AG04450 (cell line): Measurements from ENCODE around the gene SGMS1. TPM values are rescaled to one million over a fixed set of nuclear protein-coding genes. Genes with fewer than 3 reads are reported as not detected.
"Not testable (repeated sequence)": the region's sequence is repeated elsewhere in the genome, so short reads cannot be mapped to it uniquely, and the experiment has no call there.

Experiments used
- CTCF ChIA-PET: fragments of 300-600, 350-600 bp; formaldehyde crosslinking; extraction: SDS; loops from one replicate; lab custom pipeline; 2022; ENCODE audit warnings: antibody characterized with exemption, inconsistent platforms; lab: Charles Lee
- POLR2A ChIA-PET: fragments of 350-600 bp; formaldehyde crosslinking; extraction: SDS; loops from one replicate; lab custom pipeline; 2021; ENCODE audit warnings: antibody characterized with exemption, inconsistent platforms; lab: Yijun Ruan, JAX
- DNase-seq: peaks from one replicate; pipeline ENCODE4 v3.0.0-alpha.2; 2011; ENCODE audit warnings: low read depth, low spot score
- H3K27ac ChIP-seq: one replicate; pipeline ENCODE4 v1.5.1; 2012; ENCODE audit warnings: low read depth, low read length, control low read depth
- H3K27me3 ChIP-seq: one replicate; pipeline ENCODE4 v1.6.0; 2012; ENCODE audit warnings: low read length; ENCODE audit not compliant: control insufficient read depth, insufficient read depth
- H3K4me3 ChIP-seq: 2 replicates; pipeline ENCODE4 v1.5.1; 2011; ENCODE audit warnings: mild to moderate bottlenecking, low read depth, low read length, control low read depth
- H3K9me3 ChIP-seq: 2 replicates; pipeline ENCODE4 v1.5.1; 2012; ENCODE audit warnings: low read length; ENCODE audit not compliant: control insufficient read depth, insufficient read depth
- CTCF ChIP-seq: IDR thresholded peaks from 2 replicates; pipeline ENCODE4 v1.5.1; 2011; ENCODE audit warnings: low read depth, low read length, control low read depth, inconsistent platforms
- polyA plus RNA-seq: library from polyadenylated mRNA; depleted of rRNA; stranded (reverse); fragments of >200 nt; gene quantifications from 2 replicates; pipeline ENCODE4 v1.2.3, GENCODE V29; 2011

SGMS1 gene
- polyA plus RNA-seq, 1 experiment: 17.7 TPM

- DNase-seq: no peak
- TF ChIP-seq CTCF: no peak
- Histone ChIP-seq H3K27ac (no peak overlapping the region), H3K4me3 (no peak overlapping the region), H3K27me3 (no peaks in the 10 kb centered on the region), H3K9me3 (no peaks in the 10 kb centered on the region)
- ChIA-PET POLR2A (no interaction called here), CTCF (no interaction called here)
Measured at GRCh38 chr10:50501478-50501877, 122.3 kb downstream of the SGMS1 start.

GRCh38 chr10:50498465-50498864 lies 125.3 kb downstream of the SGMS1 start:
- Histone ChIP-seq H3K9me3 (no peaks in the 10 kb centered on the region), H3K4me3 (no peak overlapping the region), H3K27ac (no peak overlapping the region), H3K27me3 (no peaks in the 10 kb centered on the region)
- POLR2A ChIA-PET: no interaction called here
- DNase-seq: no peak
- CTCF ChIA-PET: no interaction called here
- TF ChIP-seq CTCF: no peak

- TF ChIP-seq CTCF: no peak
- H3K4me3 ChIP-seq: no peak overlapping the region
- no peaks in the 10 kb centered on the region for H3K27me3 ChIP-seq
- H3K27ac ChIP-seq: peak overlapping the region; percentile 11
- ChIA-PET CTCF (no interaction called here), POLR2A (no interaction called here)
- no peak for DNase-seq
- no peaks in the 10 kb centered on the region for H3K9me3 ChIP-seq
Measured at GRCh38 chr10:50497758-50498157, 126.0 kb downstream of the SGMS1 start.

- no peak for DNase-seq
- Histone ChIP-seq H3K27me3 (no peaks in the 10 kb centered on the region), H3K9me3 (no peaks in the 10 kb centered on the region), H3K4me3 (no peak overlapping the region), H3K27ac (no peak overlapping the region)
- no peak for TF ChIP-seq CTCF
- CTCF ChIA-PET: no interaction called here
- POLR2A ChIA-PET: no interaction called here
Measured at GRCh38 chr10:50496228-50496627, 127.5 kb downstream of the SGMS1 start.

DNA sequence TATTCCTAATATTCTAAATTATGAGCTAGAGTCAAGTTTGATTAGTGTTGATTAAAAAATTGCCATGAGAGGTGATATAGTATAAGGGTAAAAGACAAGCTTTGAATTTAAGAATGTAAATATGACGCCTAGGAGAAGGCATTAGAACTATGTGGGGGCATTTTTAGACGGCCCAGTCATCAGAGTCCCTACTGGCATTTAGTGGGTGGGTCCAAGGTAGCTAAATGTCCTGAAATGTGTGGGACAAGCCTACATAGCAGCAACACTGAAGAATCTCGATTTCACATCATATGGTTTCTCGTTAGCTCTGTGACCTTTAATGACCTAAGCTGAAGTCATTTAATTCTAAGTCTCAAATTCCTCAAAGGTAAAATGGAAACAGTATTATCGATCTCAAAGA lies 133.5 kb downstream of the SGMS1 start:
- TF ChIP-seq CTCF: no peak
- no peaks in the 10 kb centered on the region for H3K27me3 ChIP-seq
- no peak overlapping the region for H3K27ac ChIP-seq
- DNase-seq: no peak
- no peak overlapping the region for H3K4me3 ChIP-seq
- ChIA-PET POLR2A (no interaction called here), CTCF (interaction anchor here (0.6 kb wide), 1 partner anchor 36 kb away, joined by 4 read pairs; no protein-coding TSS in a partner anchor)
- H3K9me3 ChIP-seq: no peaks in the 10 kb centered on the region

DNA sequence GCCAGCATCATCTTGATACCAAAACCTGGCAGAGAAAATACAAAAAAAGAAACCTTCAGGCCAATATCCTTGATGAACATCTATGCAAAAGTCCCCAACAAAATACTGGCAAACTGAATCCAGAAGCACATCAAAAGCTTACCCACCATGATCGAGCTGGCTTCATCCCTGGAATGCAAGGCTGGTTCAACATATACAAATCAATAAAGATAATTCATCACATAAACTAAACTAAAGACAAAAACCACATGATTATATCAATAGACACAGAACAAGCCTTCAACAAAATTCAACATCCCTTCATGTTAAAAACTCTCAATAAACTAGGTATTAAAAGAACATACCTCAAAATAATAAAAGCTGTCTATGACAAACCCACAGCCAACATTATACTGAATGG lies 139.2 kb downstream of the SGMS1 start:
- H3K4me3 ChIP-seq, POLR2A ChIA-PET, H3K9me3 ChIP-seq, H3K27ac ChIP-seq, H3K27me3 ChIP-seq, CTCF ChIA-PET, DNase-seq: not testable (repeated sequence)
